ENCODE measurements around the gene MAGEB18.

DNA sequence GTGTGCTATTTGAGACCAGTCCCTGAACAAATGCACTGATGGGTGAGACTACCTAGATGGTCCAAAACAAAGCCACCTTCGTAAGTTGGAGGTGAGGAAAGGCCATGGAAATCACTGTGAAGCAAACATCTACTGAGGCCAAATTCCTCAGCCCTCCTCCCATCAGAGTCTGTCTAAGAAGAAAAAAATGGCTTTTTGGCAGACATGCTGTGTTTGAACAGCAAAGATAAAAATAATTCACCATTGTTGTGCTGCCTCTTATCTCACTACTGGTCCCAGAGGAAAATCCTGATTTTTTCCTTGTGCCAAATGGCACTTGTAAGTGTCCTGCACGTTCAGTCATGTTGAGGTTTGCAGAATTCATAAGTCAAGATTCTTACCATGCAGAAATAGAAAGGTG lies 7.9 kb downstream of the MAGEB18 start:
- TF ChIP-seq, protein P1, sequence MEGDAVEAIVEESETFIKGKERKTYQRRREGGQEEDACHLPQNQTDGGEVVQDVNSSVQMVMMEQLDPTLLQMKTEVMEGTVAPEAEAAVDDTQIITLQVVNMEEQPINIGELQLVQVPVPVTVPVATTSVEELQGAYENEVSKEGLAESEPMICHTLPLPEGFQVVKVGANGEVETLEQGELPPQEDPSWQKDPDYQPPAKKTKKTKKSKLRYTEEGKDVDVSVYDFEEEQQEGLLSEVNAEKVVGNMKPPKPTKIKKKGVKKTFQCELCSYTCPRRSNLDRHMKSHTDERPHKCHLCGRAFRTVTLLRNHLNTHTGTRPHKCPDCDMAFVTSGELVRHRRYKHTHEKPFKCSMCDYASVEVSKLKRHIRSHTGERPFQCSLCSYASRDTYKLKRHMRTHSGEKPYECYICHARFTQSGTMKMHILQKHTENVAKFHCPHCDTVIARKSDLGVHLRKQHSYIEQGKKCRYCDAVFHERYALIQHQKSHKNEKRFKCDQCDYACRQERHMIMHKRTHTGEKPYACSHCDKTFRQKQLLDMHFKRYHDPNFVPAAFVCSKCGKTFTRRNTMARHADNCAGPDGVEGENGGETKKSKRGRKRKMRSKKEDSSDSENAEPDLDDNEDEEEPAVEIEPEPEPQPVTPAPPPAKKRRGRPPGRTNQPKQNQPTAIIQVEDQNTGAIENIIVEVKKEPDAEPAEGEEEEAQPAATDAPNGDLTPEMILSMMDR (IDR thresholded peaks at IDR 0.05) = no peak
- TF ChIP-seq EZH2 (IDR thresholded peaks at IDR 0.05; ENCODE audit: borderline replicate concordance, insufficient read depth, low read depth, low read length, poor library complexity, severe bottlenecking) = no peak

Data from B cell (primary cell).